Panc1 (cell line): ENCODE measurements around the gene AP4M1.

ENCODE experiments used
- CTCF ChIP-seq: fragments of 450-650 bp; IDR thresholded peaks from 2 replicates; pipeline ENCODE4 v1.5.1; 2017; ENCODE audit warnings: mild to moderate bottlenecking
- POLR2AphosphoS5 ChIP-seq: IDR thresholded peaks from 2 replicates; pipeline ENCODE4 v1.6.1; 2012; ENCODE audit warnings: mild to moderate bottlenecking, low read depth, low read length, moderate library complexity
- REST ChIP-seq, 2 experiments: IDR thresholded peaks; 2 replicates each; pipeline ENCODE4 v1.6.1; 2011 to 2012; ENCODE audit warnings: low read depth in 2 of 2, control low read depth in 1 of 2, low read length in 1 of 2, mild to moderate bottlenecking in 1 of 2, moderate library complexity in 1 of 2; ENCODE audit not compliant: insufficient read depth in 1 of 2
- SIN3A ChIP-seq: IDR thresholded peaks from 2 replicates; pipeline ENCODE4 v1.6.1; 2012; ENCODE audit warnings: low read depth, mild to moderate bottlenecking, low read length, moderate library complexity, borderline replicate concordance; ENCODE audit not compliant: insufficient read depth

- TF ChIP-seq CTCF (no peak), SIN3A (no peak), REST (IDR thresholded peaks at IDR 0.05; ENCODE audit: insufficient read depth in 1 of 2, low read depth in 2 of 2, low read length in 1 of 2) (no peak), POLR2AphosphoS5 (no peak; the same call in 1 of the 2 replicates)
These were observed 30.3 kb upstream of the AP4M1 start for GRCh38 chr7:100071018-100071723.
